Lower leg skin (tissue), 3 donors: ENCODE measurements around the gene KRTAP3-3.

ENCODE experiments used
- CTCF ChIP-seq, 3 donors: fragments of 450-650 bp; IDR thresholded peaks; one replicate each; pipeline ENCODE4 v1.5.1; 2016; ENCODE audit warnings: antibody characterized with exemption in 3 of 3, mild to moderate bottlenecking in 3 of 3, moderate library complexity in 2 of 3
- POLR2A ChIP-seq, 2 donors: fragments of 450-650 bp; IDR thresholded peaks; one replicate each; pipeline ENCODE4 v1.6.1; 2016 to 2017; ENCODE audit warnings: antibody characterized with exemption in 2 of 2, mild to moderate bottlenecking in 1 of 2, moderate library complexity in 1 of 2

- no peak for TF ChIP-seq POLR2A (IDR thresholded peaks at IDR 0.05)
- no peak for TF ChIP-seq CTCF (IDR thresholded peaks at IDR 0.05)
Measured at GRCh38 chr17:41008811-41009210, 14.8 kb upstream of the KRTAP3-3 start, which contains the start of gene KRTAP3-1.
